HepG2 (cell line): Measurements from ENCODE around the gene CELSR3. TPM values are rescaled to one million over a fixed set of nuclear protein-coding genes. Genes with fewer than 3 reads are reported as not detected.

Source experiments
- ARHGAP35 ChIP-seq: sonication (generic); formaldehyde crosslinking; IDR thresholded peaks from 2 replicates; pipeline ENCODE4 v1.9.0; 2022; ENCODE audit warnings: mild to moderate bottlenecking, inconsistent platforms, moderate library complexity, missing genetic modification reagents, borderline replicate concordance
- FOXK2 ChIP-seq: fragments of 450-650 bp; IDR thresholded peaks from 2 replicates; pipeline ENCODE4 v1.6.1; 2016
- GTF3A ChIP-seq: sonication (generic); formaldehyde crosslinking; conservative IDR thresholded peaks from 2 replicates; pipeline ENCODE4 v1.4.0; 2020; ENCODE audit warnings: mild to moderate bottlenecking, missing genetic modification reagents
- KMT2A ChIP-seq: sonication (generic); formaldehyde crosslinking; IDR thresholded peaks from 2 replicates; pipeline ENCODE4 v1.4.0; 2020; ENCODE audit warnings: missing genetic modification reagents
- MAFG ChIP-seq: sonication (generic); formaldehyde crosslinking; IDR thresholded peaks from 2 replicates; pipeline ENCODE4 v1.5.1; 2020; ENCODE audit warnings: mild to moderate bottlenecking, missing genetic modification reagents
- MTA1 ChIP-seq: sonication (generic); formaldehyde crosslinking; IDR thresholded peaks from 2 replicates; pipeline ENCODE4 v1.4.0; 2020; ENCODE audit warnings: missing genetic modification reagents, mild to moderate bottlenecking, borderline replicate concordance
- SALL1 ChIP-seq: sonication (generic); formaldehyde crosslinking; IDR thresholded peaks from 2 replicates; pipeline ENCODE4 v1.8.0; 2022; ENCODE audit warnings: mild to moderate bottlenecking, missing genetic modification reagents
- SCMH1 ChIP-seq: sonication (generic); formaldehyde crosslinking; IDR thresholded peaks from 2 replicates; pipeline ENCODE4 v1.9.0; 2021; ENCODE audit warnings: missing genetic modification reagents, mild to moderate bottlenecking, borderline replicate concordance
- ZEB1 ChIP-seq: IDR thresholded peaks from 2 replicates; pipeline ENCODE4 v1.6.1; 2012; ENCODE audit warnings: mild to moderate bottlenecking, low read depth, inconsistent platforms; ENCODE audit not compliant: insufficient replicate concordance
- ZFP37 ChIP-seq: sonication (generic); formaldehyde crosslinking; IDR thresholded peaks from 2 replicates; pipeline ENCODE4 v1.4.0; 2020; ENCODE audit warnings: missing genetic modification reagents, borderline replicate concordance
- ZKSCAN5 ChIP-seq: sonication (generic); formaldehyde crosslinking; IDR thresholded peaks from 2 replicates; pipeline ENCODE4 v1.5.1; 2020; ENCODE audit warnings: mild to moderate bottlenecking, missing genetic modification reagents
- ZNF235 ChIP-seq: sonication (generic); formaldehyde crosslinking; IDR thresholded peaks from 2 replicates; pipeline ENCODE4 v1.8.1; 2023; ENCODE audit warnings: mild to moderate bottlenecking, missing genetic modification reagents, borderline replicate concordance
- ZNF547 ChIP-seq: sonication (generic); formaldehyde crosslinking; IDR thresholded peaks from 2 replicates; pipeline ENCODE4 v1.5.1; 2020; ENCODE audit warnings: mild to moderate bottlenecking, missing genetic modification reagents
- ZNF619 ChIP-seq: sonication (generic); formaldehyde crosslinking; IDR thresholded peaks from 2 replicates; pipeline ENCODE4 v1.4.0; 2020; ENCODE audit warnings: mild to moderate bottlenecking, missing genetic modification reagents
- ZNF709 ChIP-seq: sonication (generic); formaldehyde crosslinking; IDR thresholded peaks from 2 replicates; pipeline ENCODE4 v1.5.0; 2020; ENCODE audit warnings: mild to moderate bottlenecking, missing genetic modification reagents
- ZNF749 ChIP-seq: sonication (generic); formaldehyde crosslinking; IDR thresholded peaks from 2 replicates; pipeline ENCODE4 v1.8.0; 2022; ENCODE audit warnings: mild to moderate bottlenecking, missing genetic modification reagents, moderate library complexity, borderline replicate concordance
- polyA plus RNA-seq, 8 experiments: library from polyadenylated mRNA; depleted of rRNA in 3 of 8; stranded (reverse) in 7 of 8; unstranded in 1 of 8; fragments of >200 nt; fragmentation: Illumina TruSeq in 4 of 8; extraction: Trizol in 4 of 8; gene quantifications; 2 replicates each; pipeline versions ENCODE4 v1.2.1 to v1.2.3, GENCODE V29; 2011 to 2016; ENCODE audit warnings: low read depth in 4 of 8, missing spikeins in 1 of 8, mixed read lengths in 1 of 8; ENCODE audit not compliant: insufficient read depth in 1 of 8
- total RNA-seq, 5 experiments: library from RNA; depleted of rRNA; stranded (reverse); fragments of >200 nt; fragmentation: Illumina TruSeq; extraction: Trizol; gene quantifications; 2 replicates each; pipeline ENCODE4 v1.2.3, GENCODE V29; 2016; ENCODE audit warnings: low read depth in 1 of 5
- TF ChIP-seq, protein P1 (sequence below): sonication (generic); formaldehyde crosslinking; IDR thresholded peaks from 2 replicates; pipeline ENCODE4 v1.9.0; 2021; ENCODE audit warnings: missing genetic modification reagents, mild to moderate bottlenecking, borderline replicate concordance
- TF ChIP-seq, protein P2 (sequence below): IDR thresholded peaks from 2 replicates; pipeline ENCODE4 v1.6.1; 2016; ENCODE audit warnings: low read depth, control low read depth
- TF ChIP-seq, protein P3 (sequence below): sonication (generic); formaldehyde crosslinking; IDR thresholded peaks from 2 replicates; pipeline ENCODE4 v1.4.0; 2020; ENCODE audit warnings: missing genetic modification reagents, borderline replicate concordance
- TF ChIP-seq, protein P4 (sequence below): sonication (generic); formaldehyde crosslinking; IDR thresholded peaks from 2 replicates; pipeline ENCODE4 v1.4.0; 2020; ENCODE audit warnings: missing genetic modification reagents
- TF ChIP-seq, protein P5 (sequence below): sonication (generic); formaldehyde crosslinking; IDR thresholded peaks from 2 replicates; pipeline ENCODE4 v1.8.0; 2022; ENCODE audit warnings: low read depth, missing genetic modification reagents

Gene CELSR3
- total and polyA plus RNA-seq, 2 of the 13 experiments (the other 11 are each of a cell fraction or from before 2014, with no cell fraction given) = 5.4 to 6.7 TPM

DNA sequence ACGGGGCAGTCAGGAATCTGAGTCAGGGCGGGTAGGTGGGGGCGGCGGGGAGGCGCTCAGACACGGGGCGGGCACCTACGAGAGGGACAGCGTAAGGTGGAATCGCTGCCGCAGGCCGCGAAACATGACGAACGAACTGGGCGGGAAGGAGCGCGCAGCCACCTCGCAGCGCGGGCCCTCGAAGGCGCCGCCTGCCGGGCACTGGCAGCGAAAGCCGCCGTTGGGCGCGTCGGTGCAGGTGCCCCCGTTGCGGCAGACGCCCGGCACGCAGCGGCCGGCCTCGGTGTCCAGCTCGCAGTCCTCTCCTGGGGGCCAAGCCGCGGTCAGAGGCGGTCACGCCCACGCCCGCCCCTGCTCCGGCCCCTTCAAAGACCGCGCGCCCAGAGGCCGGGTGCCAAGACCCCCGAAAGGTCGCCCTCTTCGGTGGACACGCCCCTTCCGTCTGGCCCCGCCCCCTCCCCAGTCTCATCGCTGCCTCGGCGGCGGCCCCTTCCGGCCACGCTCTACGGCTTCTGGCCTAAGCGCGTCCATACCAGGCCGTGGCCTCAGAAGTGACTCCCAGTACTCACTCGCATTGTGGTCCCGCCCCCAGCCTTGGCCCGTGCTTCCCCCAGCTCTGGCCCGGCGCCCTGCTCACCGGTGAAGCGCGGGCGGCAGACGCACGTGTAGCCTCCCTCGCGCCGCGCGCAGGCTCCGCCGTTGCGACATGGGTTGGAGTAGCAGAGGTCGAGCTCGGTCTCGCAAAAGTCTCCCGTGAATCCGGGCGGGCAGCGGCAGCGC lies 6.4 kb downstream of the CELSR3 start (continued):
- TF ChIP-seq ZNF749 (CRISPR knock-in tag) (no peak), ZKSCAN5 (CRISPR knock-in tag) (no peak), MTA1 (CRISPR knock-in tag) (no peak), GTF3A (CRISPR knock-in tag) (no peak), SCMH1 (CRISPR knock-in tag) (no peak), MAFG (no peak), ZEB1 (no peak), ZNF547 (CRISPR knock-in tag) (0 out of 2 replicates have a peak, but pooled peaks have one; percentile 28), ZNF709 (CRISPR knock-in tag) (no peak), SALL1 (peak; percentile 13; the same call in 1 of the 2 replicates), ZNF619 (CRISPR knock-in tag) (no peak), ARHGAP35 (CRISPR knock-in tag) (no peak), KMT2A (CRISPR knock-in tag) (no peak), ZFP37 (CRISPR knock-in tag) (no peak), FOXK2 (no peak), ZNF235 (no peak)
- TF ChIP-seq, protein P1, sequence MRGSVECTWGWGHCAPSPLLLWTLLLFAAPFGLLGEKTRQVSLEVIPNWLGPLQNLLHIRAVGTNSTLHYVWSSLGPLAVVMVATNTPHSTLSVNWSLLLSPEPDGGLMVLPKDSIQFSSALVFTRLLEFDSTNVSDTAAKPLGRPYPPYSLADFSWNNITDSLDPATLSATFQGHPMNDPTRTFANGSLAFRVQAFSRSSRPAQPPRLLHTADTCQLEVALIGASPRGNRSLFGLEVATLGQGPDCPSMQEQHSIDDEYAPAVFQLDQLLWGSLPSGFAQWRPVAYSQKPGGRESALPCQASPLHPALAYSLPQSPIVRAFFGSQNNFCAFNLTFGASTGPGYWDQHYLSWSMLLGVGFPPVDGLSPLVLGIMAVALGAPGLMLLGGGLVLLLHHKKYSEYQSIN = no peak
- TF ChIP-seq, protein P2, sequence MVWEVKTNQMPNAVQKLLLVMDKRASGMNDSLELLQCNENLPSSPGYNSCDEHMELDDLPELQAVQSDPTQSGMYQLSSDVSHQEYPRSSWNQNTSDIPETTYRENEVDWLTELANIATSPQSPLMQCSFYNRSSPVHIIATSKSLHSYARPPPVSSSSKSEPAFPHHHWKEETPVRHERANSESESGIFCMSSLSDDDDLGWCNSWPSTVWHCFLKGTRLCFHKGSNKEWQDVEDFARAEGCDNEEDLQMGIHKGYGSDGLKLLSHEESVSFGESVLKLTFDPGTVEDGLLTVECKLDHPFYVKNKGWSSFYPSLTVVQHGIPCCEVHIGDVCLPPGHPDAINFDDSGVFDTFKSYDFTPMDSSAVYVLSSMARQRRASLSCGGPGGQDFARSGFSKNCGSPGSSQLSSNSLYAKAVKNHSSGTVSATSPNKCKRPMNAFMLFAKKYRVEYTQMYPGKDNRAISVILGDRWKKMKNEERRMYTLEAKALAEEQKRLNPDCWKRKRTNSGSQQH = no peak
- TF ChIP-seq, protein P3, sequence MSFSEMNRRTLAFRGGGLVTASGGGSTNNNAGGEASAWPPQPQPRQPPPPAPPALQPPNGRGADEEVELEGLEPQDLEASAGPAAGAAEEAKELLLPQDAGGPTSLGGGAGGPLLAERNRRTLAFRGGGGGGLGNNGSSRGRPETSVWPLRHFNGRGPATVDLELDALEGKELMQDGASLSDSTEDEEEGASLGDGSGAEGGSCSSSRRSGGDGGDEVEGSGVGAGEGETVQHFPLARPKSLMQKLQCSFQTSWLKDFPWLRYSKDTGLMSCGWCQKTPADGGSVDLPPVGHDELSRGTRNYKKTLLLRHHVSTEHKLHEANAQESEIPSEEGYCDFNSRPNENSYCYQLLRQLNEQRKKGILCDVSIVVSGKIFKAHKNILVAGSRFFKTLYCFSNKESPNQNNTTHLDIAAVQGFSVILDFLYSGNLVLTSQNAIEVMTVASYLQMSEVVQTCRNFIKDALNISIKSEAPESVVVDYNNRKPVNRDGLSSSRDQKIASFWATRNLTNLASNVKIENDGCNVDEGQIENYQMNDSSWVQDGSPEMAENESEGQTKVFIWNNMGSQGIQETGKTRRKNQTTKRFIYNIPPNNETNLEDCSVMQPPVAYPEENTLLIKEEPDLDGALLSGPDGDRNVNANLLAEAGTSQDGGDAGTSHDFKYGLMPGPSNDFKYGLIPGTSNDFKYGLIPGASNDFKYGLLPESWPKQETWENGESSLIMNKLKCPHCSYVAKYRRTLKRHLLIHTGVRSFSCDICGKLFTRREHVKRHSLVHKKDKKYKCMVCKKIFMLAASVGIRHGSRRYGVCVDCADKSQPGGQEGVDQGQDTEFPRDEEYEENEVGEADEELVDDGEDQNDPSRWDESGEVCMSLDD = no peak
- TF ChIP-seq, protein P4, sequence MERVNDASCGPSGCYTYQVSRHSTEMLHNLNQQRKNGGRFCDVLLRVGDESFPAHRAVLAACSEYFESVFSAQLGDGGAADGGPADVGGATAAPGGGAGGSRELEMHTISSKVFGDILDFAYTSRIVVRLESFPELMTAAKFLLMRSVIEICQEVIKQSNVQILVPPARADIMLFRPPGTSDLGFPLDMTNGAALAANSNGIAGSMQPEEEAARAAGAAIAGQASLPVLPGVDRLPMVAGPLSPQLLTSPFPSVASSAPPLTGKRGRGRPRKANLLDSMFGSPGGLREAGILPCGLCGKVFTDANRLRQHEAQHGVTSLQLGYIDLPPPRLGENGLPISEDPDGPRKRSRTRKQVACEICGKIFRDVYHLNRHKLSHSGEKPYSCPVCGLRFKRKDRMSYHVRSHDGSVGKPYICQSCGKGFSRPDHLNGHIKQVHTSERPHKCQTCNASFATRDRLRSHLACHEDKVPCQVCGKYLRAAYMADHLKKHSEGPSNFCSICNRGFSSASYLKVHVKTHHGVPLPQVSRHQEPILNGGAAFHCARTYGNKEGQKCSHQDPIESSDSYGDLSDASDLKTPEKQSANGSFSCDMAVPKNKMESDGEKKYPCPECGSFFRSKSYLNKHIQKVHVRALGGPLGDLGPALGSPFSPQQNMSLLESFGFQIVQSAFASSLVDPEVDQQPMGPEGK (CRISPR knock-in tag) = peak; percentile 47
- TF ChIP-seq, protein P5, sequence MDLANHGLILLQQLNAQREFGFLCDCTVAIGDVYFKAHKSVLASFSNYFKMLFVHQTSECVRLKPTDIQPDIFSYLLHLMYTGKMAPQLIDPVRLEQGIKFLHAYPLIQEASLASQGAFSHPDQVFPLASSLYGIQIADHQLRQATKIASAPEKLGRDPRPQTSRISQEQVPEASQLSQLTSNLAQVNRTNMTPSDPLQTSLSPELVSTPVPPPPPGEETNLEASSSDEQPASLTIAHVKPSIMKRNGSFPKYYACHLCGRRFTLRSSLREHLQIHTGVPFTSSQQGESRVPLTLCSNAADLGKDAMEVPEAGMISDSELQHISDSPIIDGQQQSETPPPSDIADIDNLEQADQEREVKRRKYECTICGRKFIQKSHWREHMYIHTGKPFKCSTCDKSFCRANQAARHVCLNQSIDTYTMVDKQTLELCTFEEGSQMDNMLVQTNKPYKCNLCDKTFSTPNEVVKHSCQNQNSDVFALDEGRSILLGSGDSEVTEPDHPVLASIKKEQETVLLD = peak; percentile 23; the same call in 1 of the 2 replicates
